Femur (tissue), 1 donor: ENCODE data around the gene ST6GAL1.
A peak's percentile ranks its signal among the peaks of the same experiment; 100 is the strongest.

Experiments
- DNase-seq: peaks from one replicate; pipeline ENCODE4 v3.0.0-alpha.2; 2017

The ST6GAL1 gene

GRCh38 chr3:186917512-186918312, 12.6 kb upstream of the ST6GAL1 start:
- no peak for DNase-seq

- no peak for DNase-seq
Observed at GRCh38 chr3:186920301-186920700, 10.0 kb upstream of the ST6GAL1 start.

- no peak for DNase-seq
Observed at GRCh38 chr3:186920796-186921195, 9.5 kb upstream of the ST6GAL1 start.

GRCh38 chr3:186921578-186921977, 8.7 kb upstream of the ST6GAL1 start:
- DNase-seq = no peak

GRCh38 chr3:186922224-186922623, 8.1 kb upstream of the ST6GAL1 start:
- no peak for DNase-seq

- DNase-seq = no peak
Observed at GRCh38 chr3:186922790-186923189, 7.5 kb upstream of the ST6GAL1 start.

GRCh38 chr3:186923241-186923640, 7.1 kb upstream of the ST6GAL1 start:
- no peak for DNase-seq

- no peak for DNase-seq
Observed at GRCh38 chr3:186925826-186926225, 4.5 kb upstream of the ST6GAL1 start.

GRCh38 chr3:186929186-186929585, 1.1 kb upstream of the ST6GAL1 start:
- no peak for DNase-seq

- DNase-seq = no peak
Observed at GRCh38 chr3:186929685-186930084, 641 bp upstream of the ST6GAL1 start.

- DNase-seq = peak; percentile 56
Observed at GRCh38 chr3:186930641-186931531, 560 bp downstream of the ST6GAL1 start.

GRCh38 chr3:186931532-186932280, 1.4 kb downstream of the ST6GAL1 start:
- no peak for DNase-seq

- DNase-seq = no peak
Observed at GRCh38 chr3:186932281-186933181, 2.2 kb downstream of the ST6GAL1 start.

GRCh38 chr3:186933816-186934215, 3.5 kb downstream of the ST6GAL1 start:
- no peak for DNase-seq

- no peak for DNase-seq
Observed at GRCh38 chr3:186935133-186935532, 4.8 kb downstream of the ST6GAL1 start.

- no peak for DNase-seq
Observed at GRCh38 chr3:186937017-186937875, 6.9 kb downstream of the ST6GAL1 start.

- no peak for DNase-seq
Observed at GRCh38 chr3:186938716-186939115, 8.4 kb downstream of the ST6GAL1 start.

GRCh38 chr3:186939536-186939935, 9.2 kb downstream of the ST6GAL1 start:
- no peak for DNase-seq

GRCh38 chr3:186940967-186941366, 10.6 kb downstream of the ST6GAL1 start:
- no peak for DNase-seq

- DNase-seq = no peak
Observed at GRCh38 chr3:186942168-186942567, 11.8 kb downstream of the ST6GAL1 start.

- DNase-seq = no peak
Observed at GRCh38 chr3:186945255-186945823, 15.0 kb downstream of the ST6GAL1 start.
